ENCODE measurements around the gene ACOD1.

Gene ACOD1

GRCh38 chr13:76992548-76993001 is 44.3 kb downstream of the ACOD1 start:
- no peak for DNase-seq

DNA sequence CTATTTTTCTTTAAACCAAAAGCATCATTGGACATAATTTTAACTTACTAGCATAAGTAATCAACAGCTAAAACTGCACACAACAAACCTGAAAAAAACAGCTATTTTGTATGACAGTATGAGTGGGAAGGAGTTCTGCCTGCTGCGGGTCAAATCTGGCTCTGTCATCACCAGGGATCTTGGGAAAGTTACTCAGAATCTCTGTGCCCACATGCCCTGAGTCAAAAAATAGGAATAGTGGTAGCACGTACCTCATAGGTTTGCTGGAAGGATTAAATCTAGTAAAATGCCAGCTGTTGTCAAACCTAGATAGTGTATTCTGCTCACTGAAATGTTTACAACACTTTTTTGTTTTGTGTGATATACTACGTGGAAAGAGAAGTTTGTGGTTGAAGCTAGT is 44.7 kb downstream of the ACOD1 start:
- no peak for DNase-seq

GRCh38 chr13:76993473-76993872 is 45.2 kb downstream of the ACOD1 start:
- DNase-seq: no peak

GRCh38 chr13:76994281-76994680 is 46.0 kb downstream of the ACOD1 start:
- DNase-seq: no peak

GRCh38 chr13:77000475-77000874 is 52.2 kb downstream of the ACOD1 start:
- no peak for DNase-seq

DNA sequence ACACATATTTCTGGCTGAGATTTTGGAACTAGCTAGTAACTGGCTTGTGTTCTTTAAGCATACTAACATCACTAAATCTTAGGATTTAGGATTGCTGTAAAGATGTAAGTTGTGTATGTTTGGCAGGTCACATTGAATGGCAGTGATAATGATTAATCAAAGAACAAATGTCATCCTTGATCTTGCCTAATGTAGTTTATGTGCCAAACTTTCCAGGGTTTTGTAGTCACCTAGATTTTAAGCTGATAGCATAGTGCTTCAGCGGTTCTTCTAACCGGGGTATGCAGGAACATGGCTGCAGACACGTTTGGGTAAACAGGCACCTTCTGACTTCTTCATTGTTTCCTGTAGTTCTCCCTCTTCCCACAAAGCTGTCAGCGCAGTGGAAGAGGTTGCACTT is 53.2 kb downstream of the ACOD1 start:
- no peak for DNase-seq

GRCh38 chr13:77001963-77002587 is 53.8 kb downstream of the ACOD1 start:
- DNase-seq: no peak

- no peak for DNase-seq
Measured at GRCh38 chr13:77002590-77003190, 54.4 kb downstream of the ACOD1 start.
